SK-N-SH (cell line): ENCODE results near the gene KLB. TPM values are rescaled to one million over a fixed set of nuclear protein-coding genes. Genes with fewer than 3 reads are reported as not detected.
A peak's percentile ranks its signal among the peaks of the same experiment; 100 is the strongest.

ENCODE experiments used
- ELF1 ChIP-seq: IDR thresholded peaks from 2 replicates; pipeline ENCODE4 v1.4.0; 2012
- EP300 ChIP-seq, 2 experiments: IDR thresholded peaks; 2 replicates each; pipeline versions ENCODE4 v1.4.0 to v1.6.1; 2012; ENCODE audit warnings: borderline replicate concordance in 1 of 2, low read depth in 1 of 2, low read length in 1 of 2
- EZH2phosphoT487 ChIP-seq: fragments of 200-600 bp; sonication (generic); IDR thresholded peaks from 2 replicates; pipeline ENCODE4 v1.6.1; 2017; ENCODE audit warnings: low read depth, mixed run types, mild to moderate bottlenecking, antibody characterized with exemption, moderate library complexity, borderline replicate concordance
- FOSL2 ChIP-seq: IDR thresholded peaks from 2 replicates; pipeline ENCODE4 v1.4.0; 2012; ENCODE audit warnings: low read depth, mild to moderate bottlenecking, moderate library complexity, borderline replicate concordance
- FOXJ3 ChIP-seq: sonication (generic); formaldehyde crosslinking; IDR thresholded peaks from 2 replicates; pipeline ENCODE4 v1.5.1; 2020; ENCODE audit warnings: mild to moderate bottlenecking, missing genetic modification reagents
- FOXM1 ChIP-seq: IDR thresholded peaks from 2 replicates; pipeline ENCODE4 v1.4.0; 2012; ENCODE audit warnings: low read depth, mild to moderate bottlenecking
- GABPA ChIP-seq: IDR thresholded peaks from 2 replicates; pipeline ENCODE4 v1.4.0; 2012; ENCODE audit warnings: low read depth, mild to moderate bottlenecking
- GATA2 ChIP-seq: sonication (generic); formaldehyde crosslinking; IDR thresholded peaks from 2 replicates; pipeline ENCODE4 v1.5.0; 2020; ENCODE audit warnings: mild to moderate bottlenecking, missing genetic modification reagents
- JUND ChIP-seq: IDR thresholded peaks from 2 replicates; pipeline ENCODE4 v1.4.0; 2012
- MEF2A ChIP-seq: IDR thresholded peaks from 2 replicates; pipeline ENCODE4 v1.4.0; 2012; ENCODE audit warnings: low read depth, borderline replicate concordance
- MXI1 ChIP-seq: IDR thresholded peaks from 2 replicates; pipeline ENCODE4 v1.6.1; 2012; ENCODE audit warnings: mild to moderate bottlenecking, low read depth, low read length, improper control_type of control experiment
- NRF1 ChIP-seq: IDR thresholded peaks from 2 replicates; pipeline ENCODE4 v1.6.1; 2012; ENCODE audit warnings: low read depth, mild to moderate bottlenecking, low read length
- POLR2AphosphoS5 ChIP-seq: IDR thresholded peaks from 2 replicates; pipeline ENCODE4 v1.6.1; 2012; ENCODE audit warnings: low read depth, low read length
- RAD21 ChIP-seq: IDR thresholded peaks from 2 replicates; pipeline ENCODE4 v1.6.1; 2012; ENCODE audit warnings: mild to moderate bottlenecking, low read length
- RCOR1 ChIP-seq: fragments of 150-350 bp; IDR thresholded peaks from 2 replicates; pipeline ENCODE4 v1.6.1; 2017; ENCODE audit warnings: antibody characterized with exemption, low read length
- RXRA ChIP-seq: IDR thresholded peaks from 2 replicates; pipeline ENCODE4 v1.4.0; 2012; ENCODE audit warnings: low read depth, mild to moderate bottlenecking, borderline replicate concordance
- SMC3 ChIP-seq: IDR thresholded peaks from 2 replicates; pipeline ENCODE4 v1.6.1; 2012; ENCODE audit warnings: low read depth, low read length, improper control_type of control experiment
- TAF1 ChIP-seq: IDR thresholded peaks from 2 replicates; pipeline ENCODE4 v1.6.1; 2012; ENCODE audit warnings: low read depth, mild to moderate bottlenecking, low read length, moderate library complexity, borderline replicate concordance
- TCF12 ChIP-seq: IDR thresholded peaks from 2 replicates; pipeline ENCODE4 v1.4.0; 2012
- YY1 ChIP-seq: IDR thresholded peaks from 2 replicates; pipeline ENCODE4 v1.4.0; 2012; ENCODE audit warnings: low read depth, mild to moderate bottlenecking
- polyA plus RNA-seq, 3 experiments: library from polyadenylated mRNA; depleted of rRNA; stranded (reverse); fragments of >200 nt; gene quantifications; 2 replicates each; pipeline ENCODE4 v1.2.3, GENCODE V29; 2012
- TF ChIP-seq, protein P1 (sequence below): IDR thresholded peaks from 2 replicates; pipeline ENCODE4 v1.4.0; 2012; ENCODE audit warnings: low read depth, borderline replicate concordance
- TF ChIP-seq, protein P2 (sequence below): IDR thresholded peaks from 2 replicates; pipeline ENCODE4 v1.6.1; 2012; ENCODE audit warnings: mild to moderate bottlenecking, low read depth, low read length, moderate library complexity
- TF ChIP-seq, protein P3 (sequence below): fragments of 150-350 bp; IDR thresholded peaks from 2 replicates; pipeline ENCODE4 v1.6.1; 2016; ENCODE audit warnings: mild to moderate bottlenecking, low read depth, low read length
- TF ChIP-seq, protein P4 (sequence below): IDR thresholded peaks from 2 replicates; pipeline ENCODE4 v1.4.0; 2012; ENCODE audit warnings: low read depth
- TF ChIP-seq, protein P5 (sequence below): IDR thresholded peaks from 2 replicates; pipeline ENCODE4; 2012

The KLB gene
- polyA plus RNA-seq, 1 of the 3 experiments (the other 2 are of a cell fraction) = not detected

DNA sequence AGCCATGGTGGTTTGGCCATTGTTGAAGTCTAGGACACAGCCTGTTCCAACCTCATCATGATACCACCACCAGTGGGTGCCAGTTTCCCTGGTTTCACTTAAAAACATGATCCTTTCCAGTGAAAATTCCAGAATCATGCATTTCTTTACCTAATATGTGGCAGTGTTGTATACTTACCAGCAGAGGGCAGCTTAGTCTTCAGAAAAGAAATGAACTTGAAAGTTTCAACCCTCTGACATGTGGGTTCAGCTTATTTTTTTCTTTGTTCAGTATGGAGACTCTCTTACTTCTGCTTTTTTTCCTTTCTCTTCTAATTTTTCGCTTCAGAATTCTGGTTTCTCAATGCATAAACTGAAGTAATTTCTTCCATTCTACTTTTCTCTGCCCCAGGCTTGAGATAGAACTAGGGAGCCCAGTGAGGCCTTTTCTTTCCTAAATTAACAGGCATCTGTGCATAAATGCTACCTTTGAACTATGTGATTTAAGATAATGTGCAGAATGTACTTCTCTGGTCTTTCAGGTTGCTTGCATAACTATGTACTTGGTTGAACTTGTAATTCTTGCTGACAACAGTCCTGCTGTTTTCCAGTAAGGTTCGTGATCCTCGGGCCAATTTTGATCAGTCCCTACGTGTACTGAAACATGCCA, 62.8 kb downstream of the KLB start (continued):
- TF ChIP-seq, protein P1, sequence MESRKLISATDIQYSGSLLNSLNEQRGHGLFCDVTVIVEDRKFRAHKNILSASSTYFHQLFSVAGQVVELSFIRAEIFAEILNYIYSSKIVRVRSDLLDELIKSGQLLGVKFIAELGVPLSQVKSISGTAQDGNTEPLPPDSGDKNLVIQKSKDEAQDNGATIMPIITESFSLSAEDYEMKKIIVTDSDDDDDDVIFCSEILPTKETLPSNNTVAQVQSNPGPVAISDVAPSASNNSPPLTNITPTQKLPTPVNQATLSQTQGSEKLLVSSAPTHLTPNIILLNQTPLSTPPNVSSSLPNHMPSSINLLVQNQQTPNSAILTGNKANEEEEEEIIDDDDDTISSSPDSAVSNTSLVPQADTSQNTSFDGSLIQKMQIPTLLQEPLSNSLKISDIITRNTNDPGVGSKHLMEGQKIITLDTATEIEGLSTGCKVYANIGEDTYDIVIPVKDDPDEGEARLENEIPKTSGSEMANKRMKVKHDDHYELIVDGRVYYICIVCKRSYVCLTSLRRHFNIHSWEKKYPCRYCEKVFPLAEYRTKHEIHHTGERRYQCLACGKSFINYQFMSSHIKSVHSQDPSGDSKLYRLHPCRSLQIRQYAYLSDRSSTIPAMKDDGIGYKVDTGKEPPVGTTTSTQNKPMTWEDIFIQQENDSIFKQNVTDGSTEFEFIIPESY = no peak
- peak; percentile 82 for TF ChIP-seq MXI1
- no peak for TF ChIP-seq TAF1
- TF ChIP-seq, protein P2, sequence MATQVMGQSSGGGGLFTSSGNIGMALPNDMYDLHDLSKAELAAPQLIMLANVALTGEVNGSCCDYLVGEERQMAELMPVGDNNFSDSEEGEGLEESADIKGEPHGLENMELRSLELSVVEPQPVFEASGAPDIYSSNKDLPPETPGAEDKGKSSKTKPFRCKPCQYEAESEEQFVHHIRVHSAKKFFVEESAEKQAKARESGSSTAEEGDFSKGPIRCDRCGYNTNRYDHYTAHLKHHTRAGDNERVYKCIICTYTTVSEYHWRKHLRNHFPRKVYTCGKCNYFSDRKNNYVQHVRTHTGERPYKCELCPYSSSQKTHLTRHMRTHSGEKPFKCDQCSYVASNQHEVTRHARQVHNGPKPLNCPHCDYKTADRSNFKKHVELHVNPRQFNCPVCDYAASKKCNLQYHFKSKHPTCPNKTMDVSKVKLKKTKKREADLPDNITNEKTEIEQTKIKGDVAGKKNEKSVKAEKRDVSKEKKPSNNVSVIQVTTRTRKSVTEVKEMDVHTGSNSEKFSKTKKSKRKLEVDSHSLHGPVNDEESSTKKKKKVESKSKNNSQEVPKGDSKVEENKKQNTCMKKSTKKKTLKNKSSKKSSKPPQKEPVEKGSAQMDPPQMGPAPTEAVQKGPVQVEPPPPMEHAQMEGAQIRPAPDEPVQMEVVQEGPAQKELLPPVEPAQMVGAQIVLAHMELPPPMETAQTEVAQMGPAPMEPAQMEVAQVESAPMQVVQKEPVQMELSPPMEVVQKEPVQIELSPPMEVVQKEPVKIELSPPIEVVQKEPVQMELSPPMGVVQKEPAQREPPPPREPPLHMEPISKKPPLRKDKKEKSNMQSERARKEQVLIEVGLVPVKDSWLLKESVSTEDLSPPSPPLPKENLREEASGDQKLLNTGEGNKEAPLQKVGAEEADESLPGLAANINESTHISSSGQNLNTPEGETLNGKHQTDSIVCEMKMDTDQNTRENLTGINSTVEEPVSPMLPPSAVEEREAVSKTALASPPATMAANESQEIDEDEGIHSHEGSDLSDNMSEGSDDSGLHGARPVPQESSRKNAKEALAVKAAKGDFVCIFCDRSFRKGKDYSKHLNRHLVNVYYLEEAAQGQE = no peak
- TF ChIP-seq TCF12 = no peak
- TF ChIP-seq POLR2AphosphoS5 = no peak
- peak; percentile 72; the same call in 1 of the 2 replicates for TF ChIP-seq RCOR1
- TF ChIP-seq, protein P3, sequence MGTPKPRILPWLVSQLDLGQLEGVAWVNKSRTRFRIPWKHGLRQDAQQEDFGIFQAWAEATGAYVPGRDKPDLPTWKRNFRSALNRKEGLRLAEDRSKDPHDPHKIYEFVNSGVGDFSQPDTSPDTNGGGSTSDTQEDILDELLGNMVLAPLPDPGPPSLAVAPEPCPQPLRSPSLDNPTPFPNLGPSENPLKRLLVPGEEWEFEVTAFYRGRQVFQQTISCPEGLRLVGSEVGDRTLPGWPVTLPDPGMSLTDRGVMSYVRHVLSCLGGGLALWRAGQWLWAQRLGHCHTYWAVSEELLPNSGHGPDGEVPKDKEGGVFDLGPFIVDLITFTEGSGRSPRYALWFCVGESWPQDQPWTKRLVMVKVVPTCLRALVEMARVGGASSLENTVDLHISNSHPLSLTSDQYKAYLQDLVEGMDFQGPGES = no peak
- TF ChIP-seq ELF1 = no peak
- peak in 1 of 2 experiments; percentile 55; a peak in 1 of 4 replicates for TF ChIP-seq EP300 (IDR thresholded peaks at IDR 0.05; ENCODE audit: borderline replicate concordance in 1 of 2, low read depth in 1 of 2, low read length in 1 of 2)
- TF ChIP-seq, protein P4, sequence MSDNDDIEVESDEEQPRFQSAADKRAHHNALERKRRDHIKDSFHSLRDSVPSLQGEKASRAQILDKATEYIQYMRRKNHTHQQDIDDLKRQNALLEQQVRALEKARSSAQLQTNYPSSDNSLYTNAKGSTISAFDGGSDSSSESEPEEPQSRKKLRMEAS = peak; percentile 44; the same call in 1 of the 2 replicates
- no peak for TF ChIP-seq JUND
- no peak for TF ChIP-seq FOXM1
- TF ChIP-seq GABPA = no peak
- TF ChIP-seq MEF2A = no peak
- no peak for TF ChIP-seq GATA2 (CRISPR knock-in tag)
- TF ChIP-seq RAD21 = peak; percentile 91
- no peak for TF ChIP-seq YY1
- TF ChIP-seq FOXJ3 (CRISPR knock-in tag) = no peak
- 0 out of 2 replicates have a peak, but pooled peaks have one; percentile 11 for TF ChIP-seq NRF1
- TF ChIP-seq, protein P5, sequence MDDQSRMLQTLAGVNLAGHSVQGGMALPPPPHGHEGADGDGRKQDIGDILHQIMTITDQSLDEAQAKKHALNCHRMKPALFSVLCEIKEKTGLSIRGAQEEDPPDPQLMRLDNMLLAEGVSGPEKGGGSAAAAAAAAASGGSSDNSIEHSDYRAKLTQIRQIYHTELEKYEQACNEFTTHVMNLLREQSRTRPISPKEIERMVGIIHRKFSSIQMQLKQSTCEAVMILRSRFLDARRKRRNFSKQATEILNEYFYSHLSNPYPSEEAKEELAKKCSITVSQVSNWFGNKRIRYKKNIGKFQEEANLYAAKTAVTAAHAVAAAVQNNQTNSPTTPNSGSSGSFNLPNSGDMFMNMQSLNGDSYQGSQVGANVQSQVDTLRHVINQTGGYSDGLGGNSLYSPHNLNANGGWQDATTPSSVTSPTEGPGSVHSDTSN = no peak
- TF ChIP-seq EZH2phosphoT487 = no peak
- TF ChIP-seq RXRA = no peak
- peak; percentile 79 for TF ChIP-seq SMC3
- no peak for TF ChIP-seq FOSL2
- TF ChIP-seq, all 33 proteins: peak for 10
